ENCODE measurements around the gene NOL12. TPM values are rescaled to one million over a fixed set of nuclear protein-coding genes. Genes with fewer than 3 reads are reported as not detected.

The NOL12 gene
- total RNA-seq, 1 experiment from 2014 or later = 45.1 TPM

DNA sequence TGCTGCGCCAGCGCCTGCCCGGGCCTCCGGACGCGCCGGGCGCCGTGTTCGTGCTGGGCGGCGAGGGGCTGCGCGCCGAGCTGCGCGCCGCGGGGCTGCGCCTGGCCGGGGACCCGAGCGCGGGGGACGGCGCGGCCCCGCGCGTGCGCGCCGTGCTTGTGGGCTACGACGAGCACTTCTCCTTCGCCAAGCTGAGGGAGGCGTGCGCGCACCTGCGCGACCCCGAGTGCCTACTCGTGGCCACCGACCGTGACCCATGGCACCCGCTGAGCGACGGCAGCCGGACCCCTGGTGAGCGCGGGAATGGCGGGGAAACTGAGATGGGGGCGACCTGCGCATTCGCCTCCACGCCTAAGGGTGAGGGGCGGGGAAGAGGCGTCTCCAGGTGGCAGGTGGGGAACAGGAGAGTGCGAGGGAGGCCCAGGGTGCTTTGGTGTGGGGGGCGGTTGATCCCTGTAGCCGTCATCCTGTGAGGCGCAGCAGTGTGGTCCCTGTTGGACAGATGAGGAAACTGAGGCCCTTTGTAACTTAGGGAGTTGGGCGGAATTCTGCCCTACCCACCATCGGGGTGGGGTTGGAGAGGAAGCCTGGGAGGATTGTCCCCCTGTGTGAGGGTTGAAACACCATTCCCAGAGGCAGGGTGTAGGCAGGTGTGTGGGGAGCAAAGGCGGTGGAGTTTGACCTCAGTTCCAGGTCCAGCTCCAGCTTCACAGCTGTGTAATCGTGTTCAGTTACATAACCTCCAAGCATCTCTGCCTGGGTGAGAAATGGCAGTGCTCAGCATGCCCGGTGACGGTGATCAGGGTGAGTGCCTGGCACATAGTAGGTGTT, 26.9 kb upstream of the NOL12 start:
- no peak for DNase-seq (ENCODE audit: low read depth)

DNA sequence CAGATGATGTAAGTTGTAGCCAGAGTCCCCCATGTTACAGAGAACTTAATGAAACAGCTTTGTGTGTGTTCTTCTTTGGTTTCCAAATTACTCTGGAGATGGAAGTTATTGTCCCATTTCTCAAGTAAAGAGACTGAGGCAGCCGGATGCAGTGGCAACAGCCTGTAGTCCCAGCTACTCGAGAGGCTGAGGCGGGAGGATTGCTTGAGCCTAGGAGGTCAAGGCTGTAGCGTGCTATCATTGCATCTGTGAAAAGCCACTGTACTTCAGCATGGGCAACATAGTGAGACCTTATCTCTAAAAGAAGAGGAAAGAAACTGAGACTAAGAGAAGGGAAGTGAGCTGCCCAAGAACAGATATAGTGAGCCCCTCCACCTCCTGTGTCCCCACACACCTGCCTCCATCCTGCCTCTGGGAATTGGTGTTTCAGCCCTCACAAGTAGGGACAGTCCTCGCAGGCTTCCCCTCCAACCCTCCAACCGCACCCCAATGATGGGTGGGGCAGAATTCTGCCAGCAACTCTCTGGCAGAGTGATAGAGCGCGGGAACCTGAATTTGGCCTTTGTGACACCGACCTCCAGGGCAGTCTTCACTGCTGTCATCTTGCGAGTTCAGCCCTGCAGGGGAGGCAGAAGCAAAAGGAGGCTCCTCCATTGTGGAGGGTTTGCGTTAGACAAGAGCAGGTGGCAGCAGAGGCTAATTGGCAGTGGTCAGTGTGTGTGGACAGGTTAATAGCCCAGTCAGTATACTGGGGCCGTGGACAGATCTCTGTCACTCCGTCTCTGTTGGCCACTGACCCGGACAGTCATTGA, 26.0 kb upstream of the NOL12 start:
- no peak for DNase-seq (ENCODE audit: low read depth)

DNA sequence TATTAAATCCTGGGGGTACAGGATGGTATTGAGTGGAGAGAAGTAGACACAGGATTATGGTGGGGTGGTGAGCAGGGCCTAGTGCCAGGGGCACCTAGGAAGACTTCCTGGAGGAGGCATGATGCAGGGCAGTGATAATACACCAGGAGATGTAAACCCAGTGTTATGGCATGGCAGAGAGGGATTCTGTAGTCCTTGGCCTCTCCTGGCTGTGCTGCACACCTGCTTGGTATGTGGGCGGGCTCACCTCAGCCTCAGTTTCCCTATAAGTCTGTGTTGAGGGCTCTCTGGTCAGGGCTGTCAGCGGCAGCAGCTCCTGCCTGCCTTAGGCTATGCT, 25.5 kb upstream of the NOL12 start:
- no peak for DNase-seq (ENCODE audit: low read depth)

DNA sequence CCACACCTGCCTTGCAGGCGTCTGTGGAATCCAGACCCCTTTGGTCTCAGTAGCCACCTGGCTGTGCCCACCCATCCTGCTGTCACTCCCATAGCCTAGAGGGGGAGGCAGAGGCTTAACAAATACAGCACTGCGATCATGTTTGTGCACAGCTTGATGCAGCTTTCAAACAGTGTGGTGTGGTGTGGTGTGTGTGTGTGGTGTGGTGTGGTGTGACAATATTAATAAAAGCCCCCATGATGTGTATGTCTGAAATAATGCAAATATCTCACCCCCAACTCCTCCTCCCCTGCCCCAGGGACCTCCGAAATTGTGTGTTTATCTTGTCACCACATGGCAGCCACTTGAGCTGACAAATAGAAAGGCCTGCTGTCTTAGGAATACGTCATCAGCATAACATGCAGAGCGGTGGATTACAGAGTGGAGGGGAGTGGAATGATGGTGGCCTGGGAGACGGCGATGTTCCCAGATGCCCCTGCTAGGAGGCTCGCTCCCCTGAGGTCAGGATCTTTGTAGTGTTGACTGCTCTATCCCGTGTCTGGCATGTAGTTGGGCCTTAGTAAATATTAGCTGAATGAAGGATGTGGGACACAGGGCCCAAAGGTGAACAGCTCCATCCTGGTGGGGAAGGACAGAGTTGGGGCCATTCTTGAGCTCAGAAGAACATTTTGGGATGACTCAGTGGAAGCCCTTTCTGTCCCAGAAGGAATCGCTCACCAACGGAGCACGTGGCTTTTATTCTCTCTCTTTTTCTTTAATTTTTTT, 24.8 kb upstream of the NOL12 start:
- DNase-seq (ENCODE audit: low read depth) = peak; percentile 66

DNA sequence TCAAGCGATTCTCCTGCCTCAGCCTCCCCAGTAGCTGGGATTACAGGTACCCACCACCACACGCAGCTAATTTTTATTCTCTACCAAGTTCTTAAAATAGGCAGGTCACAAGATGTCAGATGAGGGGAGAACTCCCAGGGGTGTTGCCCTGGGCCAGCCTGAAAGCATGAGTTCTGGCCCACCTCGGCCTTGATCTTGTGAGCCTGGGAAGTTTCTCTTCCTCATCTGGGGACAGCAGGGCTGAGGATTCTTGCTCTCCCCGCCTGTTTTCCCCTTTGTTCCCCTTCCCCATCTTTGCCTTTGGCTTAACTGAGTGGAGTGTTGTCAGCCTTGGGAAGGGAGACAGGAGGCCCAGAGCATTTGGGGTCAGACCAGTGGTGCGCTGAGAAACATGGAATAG, 24.1 kb upstream of the NOL12 start:
- DNase-seq (ENCODE audit: low read depth) = no peak

DNA sequence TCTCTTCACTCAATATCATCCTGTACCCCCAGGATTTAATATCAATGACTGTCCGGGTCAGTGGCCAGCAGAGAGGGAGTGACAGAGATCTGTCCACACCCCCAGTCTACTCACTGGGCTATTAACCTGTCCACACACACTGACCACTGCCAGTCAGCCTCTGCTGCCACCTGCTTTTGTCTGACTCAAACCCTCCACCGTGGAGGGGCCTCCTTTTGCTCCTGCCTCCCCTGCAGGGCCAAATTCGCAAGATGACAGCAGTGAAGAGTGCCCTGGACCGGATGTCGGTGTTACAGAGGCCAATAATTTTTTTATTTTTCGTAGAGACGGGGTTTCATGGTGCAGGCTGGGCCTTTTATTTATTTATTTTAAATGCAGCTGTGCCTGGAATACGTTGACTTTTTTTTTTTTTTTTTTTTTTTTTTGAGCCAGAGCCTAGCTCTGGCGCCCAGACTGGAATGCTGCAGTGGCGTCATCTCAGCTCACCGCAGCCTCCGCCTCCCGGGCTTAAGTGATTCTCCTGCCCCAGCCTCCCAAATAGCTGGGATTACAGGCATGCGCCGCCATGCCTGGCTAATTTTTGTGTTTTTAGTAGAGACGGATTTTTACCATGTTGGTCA, 22.5 kb upstream of the NOL12 start:
- peak; percentile 25 for DNase-seq (ENCODE audit: low read depth)

DNA sequence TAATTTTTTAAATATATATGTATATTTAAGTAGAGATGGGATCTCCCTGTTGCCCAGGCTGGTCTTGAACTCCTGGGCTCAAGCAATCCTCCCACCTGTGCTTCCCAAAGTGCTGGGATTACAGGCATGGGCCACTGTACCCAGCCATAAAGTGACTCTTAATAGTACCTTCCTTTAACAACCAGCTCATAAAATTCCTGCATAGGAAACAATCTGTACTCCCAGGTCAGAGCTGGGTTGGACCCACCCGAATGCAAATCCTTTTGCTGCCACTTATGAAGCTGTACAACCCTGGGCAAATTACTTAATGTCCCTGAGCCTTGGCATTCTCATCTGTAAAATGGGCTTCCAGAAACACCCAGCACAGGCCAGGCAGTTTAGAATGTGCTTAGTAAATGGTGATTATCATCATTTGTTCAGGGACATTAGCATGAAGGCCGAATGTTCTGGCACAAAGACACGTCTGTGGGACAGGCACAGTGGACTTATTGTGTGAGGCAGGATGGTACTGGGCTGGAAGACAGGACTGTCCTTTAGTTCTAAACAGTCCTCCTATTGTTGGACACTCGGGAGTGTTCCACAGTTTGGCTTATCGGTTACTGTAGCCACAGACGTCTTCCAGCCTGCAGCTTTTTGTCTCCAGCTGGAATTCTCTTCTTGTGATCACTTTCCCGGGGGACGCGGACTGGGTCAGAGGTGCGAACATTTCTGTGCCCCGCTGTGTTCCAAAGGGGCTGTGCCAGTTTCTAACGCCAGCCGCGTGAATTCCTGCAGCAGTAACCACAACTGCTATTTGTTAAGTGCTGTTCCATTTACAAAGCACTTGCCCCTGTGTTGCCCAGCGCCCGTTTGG, 21.7 kb upstream of the NOL12 start:
- DNase-seq (ENCODE audit: low read depth) = no peak

DNA sequence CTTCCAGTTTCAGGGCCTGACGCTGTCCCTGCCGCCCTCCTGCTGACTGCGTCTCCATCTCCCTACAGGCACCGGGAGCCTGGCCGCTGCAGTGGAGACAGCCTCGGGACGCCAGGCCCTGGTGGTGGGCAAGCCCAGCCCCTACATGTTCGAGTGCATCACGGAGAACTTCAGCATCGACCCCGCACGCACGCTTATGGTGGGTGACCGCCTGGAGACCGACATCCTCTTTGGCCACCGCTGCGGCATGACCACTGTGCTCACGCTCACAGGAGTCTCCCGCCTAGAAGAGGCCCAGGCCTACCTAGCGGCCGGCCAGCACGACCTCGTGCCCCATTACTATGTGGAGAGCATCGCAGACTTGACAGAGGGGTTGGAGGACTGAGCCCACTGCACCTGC, 20.7 kb upstream of the NOL12 start:
- no peak for DNase-seq (ENCODE audit: low read depth)

DNA sequence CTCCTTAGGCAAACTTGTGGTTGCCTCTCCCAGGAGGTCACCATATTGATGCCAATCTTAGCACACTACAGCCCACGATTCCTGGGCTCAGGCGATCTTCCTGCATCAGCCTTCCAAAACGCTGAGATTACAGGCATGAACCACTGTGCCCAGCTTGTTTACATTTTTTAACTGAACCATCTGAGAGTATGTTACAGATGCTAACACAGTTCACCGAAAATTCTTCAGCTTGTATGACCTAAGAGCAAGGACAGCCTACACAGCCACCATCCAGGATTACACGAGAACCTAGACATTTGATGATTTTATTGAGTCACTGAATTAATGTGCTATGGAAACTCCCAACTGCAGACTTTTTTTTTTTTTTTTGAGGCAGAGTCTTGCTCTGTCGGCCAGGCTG, 16.6 kb upstream of the NOL12 start:
- no peak for DNase-seq (ENCODE audit: low read depth)

DNA sequence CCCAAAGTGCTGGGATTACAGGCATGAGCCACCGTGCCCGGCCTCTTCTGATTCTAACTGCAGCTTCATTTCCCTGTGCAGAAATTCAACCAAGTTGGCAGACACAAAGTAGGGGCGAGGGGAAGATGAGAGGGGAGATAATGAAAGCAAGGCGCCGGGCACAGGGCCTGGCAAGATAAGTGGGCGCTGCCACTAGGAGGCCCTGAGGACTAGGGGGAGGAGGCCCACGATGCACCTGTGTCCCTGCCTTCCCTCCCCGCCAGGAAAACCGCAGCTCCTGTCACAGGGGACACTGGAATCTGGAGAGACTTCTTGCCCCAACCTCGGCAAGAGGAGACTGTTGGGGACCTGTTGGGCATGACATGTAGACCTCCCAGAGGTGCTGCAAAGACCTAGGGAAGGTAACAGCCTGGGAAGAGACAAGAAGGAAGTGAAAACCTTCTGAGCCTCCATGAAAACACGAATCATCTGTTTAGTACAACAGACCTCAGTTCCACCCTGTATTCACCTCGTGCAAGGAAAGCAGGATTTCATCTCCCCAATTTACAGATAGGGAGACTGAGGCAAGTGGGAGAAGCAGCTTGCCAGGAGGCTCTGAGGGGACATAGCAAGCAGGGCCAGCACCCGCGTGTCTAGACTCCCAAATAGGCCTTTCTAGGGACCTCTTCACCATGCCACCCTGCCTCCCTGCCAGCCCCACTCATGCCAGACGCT, 13.8 kb upstream of the NOL12 start:
- DNase-seq (ENCODE audit: low read depth) = no peak

DNA sequence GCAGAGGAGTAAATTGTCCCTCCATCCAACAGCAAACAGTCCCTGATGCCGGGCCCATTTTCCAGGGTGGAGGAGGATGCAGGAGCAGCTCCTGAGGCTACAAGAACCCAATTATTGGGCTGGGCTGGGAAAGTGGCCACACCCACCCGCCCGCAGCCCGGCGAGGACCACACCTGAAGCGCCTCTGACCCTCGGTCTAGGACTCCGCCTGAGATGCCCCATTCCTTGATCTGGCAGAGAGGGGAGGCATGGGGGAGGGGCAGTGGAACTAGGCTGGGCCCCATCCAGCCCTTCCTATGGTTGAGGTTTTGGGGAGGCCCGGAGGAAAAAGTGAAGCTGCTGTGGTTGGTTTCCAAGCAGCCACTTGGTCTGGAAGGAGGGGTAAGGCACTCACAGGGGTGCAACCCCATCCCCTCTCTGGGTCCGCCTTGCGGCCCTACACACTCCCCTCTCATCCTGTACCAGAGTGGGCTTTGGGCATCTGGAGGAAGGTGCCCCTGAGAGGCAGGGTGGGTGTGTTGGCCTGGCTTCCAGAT, 13.2 kb upstream of the NOL12 start:
- DNase-seq (ENCODE audit: low read depth) = no peak

DNA sequence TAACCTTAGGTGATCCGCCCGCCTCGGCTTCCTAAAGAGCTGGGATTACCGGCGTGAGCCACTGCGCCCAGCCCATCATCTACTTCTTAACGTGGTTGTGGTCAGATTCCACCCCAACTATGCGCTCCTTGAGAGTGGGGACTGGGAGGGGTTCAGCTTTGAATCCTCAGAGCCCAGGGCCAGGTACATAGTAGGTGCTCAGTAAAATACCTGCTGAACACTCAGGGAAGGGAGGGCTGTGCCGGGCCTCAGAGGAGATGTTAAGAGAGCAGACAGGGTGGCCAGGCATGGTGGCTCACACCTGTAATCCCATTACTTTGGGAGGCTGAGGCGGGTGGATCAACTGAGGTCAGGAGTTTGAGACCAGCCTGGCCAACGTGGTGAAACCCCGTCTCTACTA, 11.9 kb upstream of the NOL12 start:
- no peak for DNase-seq (ENCODE audit: low read depth)

DNA sequence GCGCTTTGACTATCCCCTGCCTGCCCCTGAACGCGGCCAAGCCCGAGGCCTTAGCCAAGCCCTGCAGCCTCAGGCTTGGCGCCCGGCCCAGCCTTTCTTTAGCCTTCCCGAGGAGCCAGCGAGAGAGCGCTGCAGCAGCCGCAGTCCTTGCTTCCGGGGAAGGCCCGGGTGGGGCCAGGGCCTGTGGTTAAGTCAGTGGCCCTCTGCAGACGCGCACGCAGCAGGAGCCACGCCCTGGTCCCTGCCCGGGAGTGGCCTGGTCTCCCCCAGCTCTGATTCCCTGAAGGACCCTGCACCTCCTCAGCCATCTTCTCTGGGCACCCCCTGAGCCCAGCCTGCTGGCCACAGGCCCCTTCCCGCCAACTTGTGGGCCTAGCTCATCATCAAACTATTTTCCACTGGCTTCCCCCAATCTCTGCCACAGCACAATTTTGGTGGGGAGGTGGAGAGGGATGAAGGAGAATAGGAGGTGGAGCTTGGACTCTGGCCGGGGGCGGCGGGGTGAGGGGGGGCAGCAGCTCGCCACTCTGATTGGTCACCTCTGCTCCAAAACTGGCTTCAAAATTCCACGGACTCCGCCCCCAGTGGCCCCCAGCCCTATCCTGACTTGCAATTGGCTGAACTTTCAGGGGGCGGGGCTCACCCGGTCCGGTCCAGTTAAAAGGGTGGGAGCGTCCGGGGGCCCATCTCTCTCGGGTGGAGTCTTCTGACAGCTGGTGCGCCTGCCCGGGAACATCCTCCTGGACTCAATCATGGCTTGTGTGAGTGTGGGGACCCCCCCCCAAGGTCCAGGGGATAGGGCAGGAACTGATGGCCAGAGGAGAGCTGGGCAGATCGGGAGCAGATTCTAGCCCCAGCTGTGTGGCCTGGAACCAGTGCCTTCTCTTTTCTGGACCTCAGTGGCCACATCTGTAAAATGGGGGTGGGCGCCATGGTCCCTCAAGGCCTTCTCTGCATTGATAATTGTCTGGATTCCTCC, 10.9 kb upstream of the NOL12 start, which contains the start of gene LGALS1:
LGALS1 (plus strand) TSS at position 686 of the 979 bp plus-strand sequence; CDS start at position 753, 67 bp downstream.
- peak; percentile 98 for DNase-seq (ENCODE audit: low read depth)

DNA sequence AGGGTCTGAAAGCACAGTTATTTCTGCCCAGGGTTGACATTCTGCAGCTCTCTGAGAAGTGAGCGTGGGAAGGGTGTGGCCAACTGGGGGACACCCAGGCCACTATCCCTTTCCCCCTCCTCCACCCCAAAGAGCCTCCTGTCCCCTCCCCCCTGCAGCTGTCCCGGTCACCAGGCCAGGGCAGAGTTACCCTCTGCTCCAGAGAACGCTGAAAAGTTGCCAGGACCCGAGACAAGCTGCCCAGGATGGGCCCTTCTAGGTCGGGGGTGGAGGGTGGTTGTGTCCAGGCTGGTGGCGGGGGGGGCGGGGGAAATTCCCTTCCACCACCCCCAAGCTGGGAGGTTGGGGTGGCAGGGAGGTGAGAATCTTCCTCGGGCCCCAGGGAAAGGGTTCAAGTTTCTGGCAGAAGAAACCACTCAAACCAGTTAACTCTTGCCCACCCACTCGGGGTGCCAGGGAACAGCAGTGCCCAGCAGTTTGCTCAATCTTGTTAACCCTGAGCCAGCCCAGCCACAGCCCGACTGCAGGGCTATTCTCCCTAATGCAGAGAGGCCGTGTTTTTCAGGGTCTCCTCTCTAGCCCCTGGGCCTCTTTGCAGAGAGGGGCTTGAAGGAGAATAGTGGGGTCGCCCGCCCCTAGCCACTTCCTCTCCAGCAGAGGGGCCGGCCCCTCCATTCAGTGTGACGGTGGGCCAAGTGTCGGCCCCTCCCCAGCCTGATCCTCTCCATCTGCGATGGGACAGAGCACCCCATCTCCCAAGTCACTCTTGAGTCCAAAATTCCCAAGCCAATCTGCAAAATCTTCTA, 10.0 kb upstream of the NOL12 start:
- peak; percentile 79 for DNase-seq (ENCODE audit: low read depth)

DNA sequence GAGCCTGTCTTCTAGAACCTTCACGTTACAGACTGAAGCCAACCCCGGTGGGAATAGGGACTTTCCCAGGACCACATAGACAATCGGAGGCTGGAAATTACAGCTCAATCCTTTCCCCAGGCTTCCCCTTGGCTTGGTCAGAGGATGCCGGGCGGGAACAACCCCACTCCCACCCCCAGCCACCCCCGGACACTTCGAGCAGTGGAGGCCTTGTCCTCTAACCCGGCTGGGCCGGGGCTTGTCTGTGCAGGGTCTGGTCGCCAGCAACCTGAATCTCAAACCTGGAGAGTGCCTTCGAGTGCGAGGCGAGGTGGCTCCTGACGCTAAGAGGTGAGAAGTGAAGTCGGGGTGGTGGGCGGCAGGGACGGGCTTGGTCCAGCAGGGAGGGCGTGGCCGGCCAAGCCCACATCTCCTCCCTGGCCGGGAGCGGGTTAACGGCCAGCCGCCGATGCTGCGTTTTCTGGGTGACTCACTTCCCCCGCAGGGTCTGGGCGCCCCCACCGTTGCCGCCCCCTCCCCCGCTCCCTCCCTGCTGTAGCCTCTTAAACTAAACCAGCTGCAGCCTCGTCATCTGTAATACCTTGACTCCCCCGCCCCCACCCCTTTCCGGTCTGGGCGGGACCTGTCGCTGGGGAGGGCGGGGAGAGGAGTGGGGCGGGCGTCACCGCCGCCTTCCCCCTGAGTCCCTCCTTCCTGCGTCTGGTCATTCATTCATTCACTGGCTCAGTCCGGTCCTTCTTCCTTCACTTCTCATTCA, 9.2 kb upstream of the NOL12 start:
- peak; percentile 96 for DNase-seq (ENCODE audit: low read depth)

DNA sequence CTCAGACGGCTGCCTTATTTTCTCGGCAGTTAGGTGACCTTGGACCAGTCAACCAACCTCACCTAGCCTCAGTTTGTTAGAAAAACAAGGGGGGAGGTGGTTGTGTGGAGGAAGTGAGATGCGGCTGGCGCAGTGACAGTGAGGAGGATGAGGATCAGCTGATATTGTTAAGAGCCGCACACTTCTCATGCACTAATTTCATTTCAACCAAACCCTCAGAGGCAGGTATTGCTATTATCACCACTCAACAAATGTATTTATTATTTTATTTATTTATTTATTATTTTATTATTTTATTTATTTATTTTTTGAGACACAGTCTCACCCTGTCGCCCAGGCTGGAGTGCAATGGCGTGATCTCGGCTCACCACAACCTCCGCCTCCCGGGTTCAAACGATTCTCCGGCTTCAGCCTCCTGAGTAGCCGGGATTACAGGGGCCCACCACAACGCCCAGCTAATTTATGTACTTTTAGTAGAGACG, 8.6 kb upstream of the NOL12 start:
- DNase-seq (ENCODE audit: low read depth) = no peak

DNA sequence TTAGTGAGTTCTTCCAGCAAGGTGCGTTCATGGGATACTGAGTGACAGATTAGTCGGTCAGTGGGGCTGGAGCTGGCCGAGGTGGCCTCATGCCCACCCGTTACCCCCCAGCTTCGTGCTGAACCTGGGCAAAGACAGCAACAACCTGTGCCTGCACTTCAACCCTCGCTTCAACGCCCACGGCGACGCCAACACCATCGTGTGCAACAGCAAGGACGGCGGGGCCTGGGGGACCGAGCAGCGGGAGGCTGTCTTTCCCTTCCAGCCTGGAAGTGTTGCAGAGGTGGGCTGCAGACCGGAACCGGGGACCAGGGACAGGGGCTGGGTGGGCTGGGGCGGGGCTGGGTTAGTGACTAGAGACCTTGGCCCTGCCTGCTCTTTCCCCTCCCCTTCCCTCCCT, 7.8 kb upstream of the NOL12 start:
- no peak for DNase-seq (ENCODE audit: low read depth)
